ENCODE results near the gene YTHDF1.

The YTHDF1 gene

DNA sequence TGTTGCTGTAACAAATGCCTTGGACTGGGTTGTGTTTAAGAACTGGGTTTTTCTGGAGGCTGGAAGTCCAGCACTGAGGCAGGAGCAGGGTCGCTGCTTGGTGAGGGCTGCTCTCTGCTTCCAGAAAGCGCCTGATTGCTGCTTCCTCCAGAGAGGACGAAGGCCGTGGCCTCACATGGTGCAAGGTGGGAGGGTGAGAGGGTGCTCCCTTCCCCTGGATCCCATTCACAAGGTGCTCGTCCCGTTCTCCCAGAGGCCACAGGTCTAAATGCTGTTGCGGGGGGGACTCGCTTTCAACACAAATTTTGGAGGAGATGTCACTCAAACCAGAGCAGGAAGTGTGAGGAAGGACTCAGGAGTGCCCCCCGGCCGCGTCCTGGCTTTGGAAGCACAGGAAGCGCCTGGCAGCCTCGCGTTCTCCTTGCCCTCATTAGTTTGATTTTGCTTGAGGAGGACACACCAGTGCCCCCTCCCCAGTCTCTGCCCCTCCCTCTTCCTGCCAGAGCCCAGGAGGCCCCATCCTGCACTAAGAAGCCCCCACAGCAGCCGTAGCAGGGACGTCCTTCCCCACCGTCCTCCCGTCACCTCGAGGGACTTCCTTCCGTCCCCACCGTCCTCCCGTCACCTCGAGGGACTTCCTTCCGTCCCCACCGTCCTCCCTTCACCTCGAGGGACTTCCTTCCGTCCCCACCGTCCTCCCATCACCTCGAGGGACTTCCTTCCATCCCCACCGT lies 46.0 kb upstream of the YTHDF1 start:
- H3K4me1 ChIP-seq = no peaks in the 10 kb centered on the region

DNA sequence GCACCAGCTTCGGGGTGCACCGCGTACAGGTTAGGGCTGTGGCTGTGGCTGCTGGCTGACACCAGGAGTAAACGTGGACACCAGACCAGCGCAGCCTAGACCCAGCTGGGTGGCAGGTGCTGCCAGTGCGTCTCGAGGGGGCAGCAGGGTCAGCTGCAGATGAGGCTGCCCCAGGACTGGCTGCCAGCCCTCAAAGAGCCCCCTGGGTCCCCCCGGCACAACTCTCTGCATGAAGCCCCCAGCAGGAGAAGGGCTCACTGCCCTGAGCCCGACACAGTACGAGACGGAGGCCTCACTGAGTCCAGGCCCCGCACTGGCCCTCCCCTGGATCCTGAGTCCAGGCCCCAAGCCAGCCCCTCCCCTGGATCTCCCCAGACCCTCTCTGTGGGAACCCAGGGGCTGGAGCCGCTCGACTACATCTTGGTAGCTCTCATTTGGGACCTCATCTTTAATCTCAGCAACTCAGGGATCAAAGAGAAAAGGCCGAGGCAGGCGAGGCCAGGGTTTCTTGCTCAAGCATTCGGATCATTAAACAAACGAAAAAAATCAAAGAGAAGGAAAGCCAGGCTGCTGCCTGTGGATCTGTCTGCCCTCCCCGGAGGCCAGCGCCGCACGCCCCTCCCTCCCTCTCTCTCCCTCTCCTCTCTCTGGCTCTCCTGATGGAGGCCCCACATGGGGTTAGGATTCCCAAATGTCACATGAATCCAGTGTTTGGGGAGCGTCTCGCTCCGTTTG lies 45.3 kb upstream of the YTHDF1 start:
- TF ChIP-seq, protein P1, sequence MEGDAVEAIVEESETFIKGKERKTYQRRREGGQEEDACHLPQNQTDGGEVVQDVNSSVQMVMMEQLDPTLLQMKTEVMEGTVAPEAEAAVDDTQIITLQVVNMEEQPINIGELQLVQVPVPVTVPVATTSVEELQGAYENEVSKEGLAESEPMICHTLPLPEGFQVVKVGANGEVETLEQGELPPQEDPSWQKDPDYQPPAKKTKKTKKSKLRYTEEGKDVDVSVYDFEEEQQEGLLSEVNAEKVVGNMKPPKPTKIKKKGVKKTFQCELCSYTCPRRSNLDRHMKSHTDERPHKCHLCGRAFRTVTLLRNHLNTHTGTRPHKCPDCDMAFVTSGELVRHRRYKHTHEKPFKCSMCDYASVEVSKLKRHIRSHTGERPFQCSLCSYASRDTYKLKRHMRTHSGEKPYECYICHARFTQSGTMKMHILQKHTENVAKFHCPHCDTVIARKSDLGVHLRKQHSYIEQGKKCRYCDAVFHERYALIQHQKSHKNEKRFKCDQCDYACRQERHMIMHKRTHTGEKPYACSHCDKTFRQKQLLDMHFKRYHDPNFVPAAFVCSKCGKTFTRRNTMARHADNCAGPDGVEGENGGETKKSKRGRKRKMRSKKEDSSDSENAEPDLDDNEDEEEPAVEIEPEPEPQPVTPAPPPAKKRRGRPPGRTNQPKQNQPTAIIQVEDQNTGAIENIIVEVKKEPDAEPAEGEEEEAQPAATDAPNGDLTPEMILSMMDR (IDR thresholded peaks at IDR 0.05) = no peak
- no peak overlapping the region for H3K4me3 ChIP-seq (ENCODE audit: low read depth, low read length)
- H3K27ac ChIP-seq = no peak overlapping the region
- no peaks in the 10 kb centered on the region for H3K79me2 ChIP-seq
- H3K36me3 ChIP-seq (ENCODE audit: control insufficient read depth, insufficient read depth, low read length) = no peaks in the 10 kb centered on the region
- H3K4me1 ChIP-seq = no peaks in the 10 kb centered on the region
- H2AFZ ChIP-seq = no peak overlapping the region
- no peak overlapping the region for H3K4me2 ChIP-seq (ENCODE audit: low read length)
- no peaks in the 10 kb centered on the region for H3K9me3 ChIP-seq (ENCODE audit: control insufficient read depth, low read length)
- H3K27me3 ChIP-seq (ENCODE audit: control insufficient read depth, insufficient read depth, low read length) = no peaks in the 10 kb centered on the region
- no peak overlapping the region for H3K9ac ChIP-seq

More for the DNA sequence above, 46.0 kb upstream of the YTHDF1 start:
- H3K36me3 ChIP-seq (ENCODE audit: control insufficient read depth, insufficient read depth, low read length) = no peaks in the 10 kb centered on the region
- H3K9me3 ChIP-seq (ENCODE audit: control insufficient read depth, low read length) = no peaks in the 10 kb centered on the region
- no peak overlapping the region for H3K4me3 ChIP-seq (ENCODE audit: low read depth, low read length)
- TF ChIP-seq, protein P1 (IDR thresholded peaks at IDR 0.05) = no peak
- no peak overlapping the region for H3K27ac ChIP-seq
- no peaks in the 10 kb centered on the region for H3K27me3 ChIP-seq (ENCODE audit: control insufficient read depth, insufficient read depth, low read length)
- H3K9ac ChIP-seq = no peak overlapping the region
- no peaks in the 10 kb centered on the region for H3K79me2 ChIP-seq
- H3K4me2 ChIP-seq (ENCODE audit: low read length) = no peak overlapping the region
- no peak overlapping the region for H2AFZ ChIP-seq

DNA sequence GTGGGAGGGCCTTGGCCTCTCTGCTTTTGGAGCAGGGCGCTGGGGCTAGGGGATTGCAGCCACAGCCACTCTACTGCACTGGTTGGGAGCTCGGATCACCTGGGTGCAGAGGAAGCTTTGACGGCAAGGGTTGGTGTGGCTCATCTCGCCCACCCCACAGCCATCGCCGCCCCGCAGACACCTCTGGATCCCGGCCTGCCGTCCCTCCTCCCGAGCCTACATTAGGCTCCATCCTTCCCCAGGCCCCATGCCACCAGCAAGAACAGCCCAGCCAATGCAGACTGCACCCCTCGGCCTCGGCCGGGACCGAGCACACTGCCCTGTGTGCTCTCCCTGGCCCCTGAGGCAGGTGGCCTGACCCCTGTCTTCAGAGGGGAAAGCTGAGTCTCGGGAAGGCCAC lies 44.6 kb upstream of the YTHDF1 start:
- no peak overlapping the region for H3K4me2 ChIP-seq (ENCODE audit: low read length)
- H3K4me1 ChIP-seq = no peaks in the 10 kb centered on the region
- TF ChIP-seq, protein P1 (IDR thresholded peaks at IDR 0.05) = no peak
- H3K27me3 ChIP-seq (ENCODE audit: control insufficient read depth, insufficient read depth, low read length) = no peaks in the 10 kb centered on the region
- no peaks in the 10 kb centered on the region for H3K9me3 ChIP-seq (ENCODE audit: control insufficient read depth, low read length)
- H2AFZ ChIP-seq = no peak overlapping the region
- no peaks in the 10 kb centered on the region for H3K36me3 ChIP-seq (ENCODE audit: control insufficient read depth, insufficient read depth, low read length)
- H3K79me2 ChIP-seq = no peaks in the 10 kb centered on the region
- H3K9ac ChIP-seq = no peak overlapping the region
- no peak overlapping the region for H3K27ac ChIP-seq
- no peak overlapping the region for H3K4me3 ChIP-seq (ENCODE audit: low read depth, low read length)

DNA sequence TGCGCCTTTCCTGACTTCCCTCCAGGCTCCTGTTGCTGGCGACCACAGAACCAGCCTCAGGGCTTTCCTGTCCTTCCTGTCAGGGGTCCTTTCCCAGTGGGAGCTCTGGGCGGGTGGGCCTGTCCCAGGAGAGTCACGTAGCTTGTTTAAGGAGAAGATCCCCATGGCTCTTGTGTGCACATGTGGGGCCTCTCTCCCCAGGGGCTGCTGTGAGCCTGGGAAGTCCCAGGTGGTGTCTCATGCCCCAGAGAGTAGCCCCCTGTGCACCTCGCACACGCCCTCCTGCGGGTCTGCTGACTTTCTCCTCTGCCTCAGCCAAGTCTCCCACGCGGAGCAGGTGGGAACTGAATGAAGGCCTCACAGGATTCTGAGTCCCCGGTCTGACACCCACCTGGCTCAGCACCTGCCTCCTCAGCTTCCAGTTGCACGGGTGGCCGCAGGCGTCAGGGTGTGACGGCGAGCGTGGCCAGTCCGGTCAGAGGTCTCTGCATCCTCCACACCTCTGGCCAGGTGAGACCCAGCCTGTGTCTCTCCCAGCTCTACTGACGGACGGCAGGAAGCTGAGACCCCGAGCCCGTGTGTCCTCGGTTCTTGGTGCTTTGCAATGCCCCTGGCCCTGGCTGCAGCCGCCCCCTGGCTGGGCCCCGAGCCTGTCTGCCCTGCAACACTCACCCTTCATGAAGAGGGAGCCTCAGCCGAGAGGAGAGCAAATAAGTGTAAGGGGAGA lies 44.0 kb upstream of the YTHDF1 start:
- H3K79me2 ChIP-seq = no peaks in the 10 kb centered on the region
- no peak overlapping the region for H3K4me3 ChIP-seq (ENCODE audit: low read depth, low read length)
- H3K4me1 ChIP-seq = no peaks in the 10 kb centered on the region
- no peak overlapping the region for H3K4me2 ChIP-seq (ENCODE audit: low read length)
- TF ChIP-seq, protein P1 (IDR thresholded peaks at IDR 0.05) = no peak
- H3K27me3 ChIP-seq (ENCODE audit: control insufficient read depth, insufficient read depth, low read length) = peaks cover under 1% of the 10 kb centered on the region
- no peaks in the 10 kb centered on the region for H3K9me3 ChIP-seq (ENCODE audit: control insufficient read depth, low read length)
- H3K27ac ChIP-seq = no peak overlapping the region
- H2AFZ ChIP-seq = no peak overlapping the region
- H3K9ac ChIP-seq = no peak overlapping the region
- H3K36me3 ChIP-seq (ENCODE audit: control insufficient read depth, insufficient read depth, low read length) = no peaks in the 10 kb centered on the region
